Right kidney (tissue), 1 donor: ENCODE results near the gene EXOC8.

ENCODE experiments used
- DNase-seq: peaks from one replicate; pipeline ENCODE4 v3.0.0-alpha.2; 2016

EXOC8 gene

GRCh38 chr1:231317306-231318014 lies 20.2 kb downstream of the EXOC8 start:
- no peak for DNase-seq

- DNase-seq, result peak; percentile 8
Observed at GRCh38 chr1:231315887-231316286, 21.8 kb downstream of the EXOC8 start.

- no peak for DNase-seq
Observed at GRCh38 chr1:231313661-231314060, 24.0 kb downstream of the EXOC8 start.

DNA sequence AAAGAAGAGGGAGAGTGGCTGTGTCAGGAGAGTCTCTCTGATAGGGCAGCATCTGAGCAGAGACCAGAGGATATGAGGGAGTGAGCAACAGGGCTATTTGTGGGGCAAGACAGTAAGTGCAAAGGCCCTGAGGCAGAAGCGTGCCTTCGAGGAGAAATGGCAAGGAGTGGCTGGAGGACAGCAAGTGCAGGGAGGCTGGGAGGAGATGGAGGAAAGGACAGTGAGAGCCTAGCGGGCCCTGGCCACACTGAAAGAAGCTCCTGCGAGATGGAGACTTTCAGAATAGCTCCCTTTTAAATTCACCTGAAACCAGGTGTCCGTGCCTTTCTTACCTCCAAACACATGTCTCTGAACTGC lies 25.2 kb downstream of the EXOC8 start:
- no peak for DNase-seq

DNA sequence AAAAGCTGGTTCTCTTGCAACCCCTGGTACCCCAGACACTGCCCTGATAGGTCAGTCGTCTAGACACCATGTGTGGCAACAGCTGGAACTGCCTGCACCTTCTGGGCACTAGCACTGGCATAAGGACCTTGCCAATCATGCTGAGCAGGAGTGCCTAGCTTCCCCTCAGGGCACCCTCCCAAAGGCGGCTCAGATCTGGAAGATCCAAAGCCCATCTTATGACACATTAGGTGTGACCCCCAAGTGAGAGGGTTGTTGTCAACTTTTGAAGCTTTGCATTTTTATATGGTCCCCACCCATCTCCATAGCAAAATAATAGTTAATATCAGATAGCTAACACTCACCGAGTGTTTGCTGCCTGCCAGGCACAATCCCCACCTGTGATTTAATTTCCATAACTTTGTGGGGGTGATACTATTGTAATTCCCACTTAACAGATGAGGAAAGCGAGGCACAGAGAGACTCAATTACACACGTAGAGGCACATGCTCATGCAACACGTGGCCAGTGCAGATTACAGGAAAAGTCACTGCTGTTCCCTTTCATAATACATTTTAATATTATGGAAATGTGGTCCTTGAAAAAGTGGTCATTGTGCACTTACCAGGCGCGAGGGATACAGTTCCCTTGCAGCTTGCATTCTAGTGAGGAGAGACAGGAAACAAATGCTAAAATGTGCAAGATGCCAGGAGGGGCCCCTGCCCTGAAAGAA lies 25.8 kb downstream of the EXOC8 start:
- DNase-seq, result no peak

- DNase-seq, result no peak
Observed at GRCh38 chr1:231310391-231310934, 27.2 kb downstream of the EXOC8 start.

- no peak for DNase-seq
Observed at GRCh38 chr1:231301990-231302389, 35.7 kb downstream of the EXOC8 start.

GRCh38 chr1:231295938-231296337 lies 41.7 kb downstream of the EXOC8 start:
- DNase-seq, result no peak

- no peak for DNase-seq
Observed at GRCh38 chr1:231286603-231287002, 51.0 kb downstream of the EXOC8 start.

GRCh38 chr1:231284441-231284840 lies 53.2 kb downstream of the EXOC8 start:
- no peak for DNase-seq
